Neuronal stem cell (in vitro differentiated cells): ENCODE results near the gene MTHFD1L.

Experiments used
- DNase-seq: peaks from one replicate; pipeline ENCODE4 v3.0.0-alpha.2; 2013; ENCODE audit warnings: low spot score
- H2AFZ ChIP-seq: one replicate; pipeline ENCODE4 v1.6.1; 2013; ENCODE audit warnings: mild to moderate bottlenecking, low read length, inconsistent platforms
- H2AK5ac ChIP-seq: 2 replicates; pipeline ENCODE4 v1.6.1; 2013; ENCODE audit warnings: low read depth, mild to moderate bottlenecking, inconsistent platforms, low read length, moderate library complexity, mixed read lengths
- H2BK120ac ChIP-seq: 2 replicates; pipeline ENCODE4 v1.6.1; 2013; ENCODE audit warnings: low read depth, mild to moderate bottlenecking, inconsistent platforms, low read length, moderate library complexity, mixed read lengths
- H2BK12ac ChIP-seq: one replicate; pipeline ENCODE4 v1.6.1; 2013; ENCODE audit warnings: low read length, inconsistent platforms
- H2BK15ac ChIP-seq: 2 replicates; pipeline ENCODE4 v1.6.1; 2013; ENCODE audit warnings: mild to moderate bottlenecking, low read length, inconsistent platforms, mixed read lengths
- H2BK5ac ChIP-seq: one replicate; pipeline ENCODE4 v1.6.1; 2013; ENCODE audit warnings: inconsistent platforms, mild to moderate bottlenecking, low read length, moderate library complexity
- H3K14ac ChIP-seq: one replicate; pipeline ENCODE4 v1.6.1; 2013; ENCODE audit warnings: low read length, inconsistent platforms
- H3K18ac ChIP-seq: 2 replicates; pipeline ENCODE4 v1.6.1; 2013; ENCODE audit warnings: low read length, inconsistent platforms
- H3K23ac ChIP-seq: 2 replicates; pipeline ENCODE4 v1.6.1; 2013; ENCODE audit warnings: low read depth, mild to moderate bottlenecking, mixed read lengths, low read length, inconsistent platforms; ENCODE audit not compliant: poor library complexity
- H3K27ac ChIP-seq: replicated peaks from 3 replicates; pipeline ENCODE4 v1.5.1; 2013; ENCODE audit warnings: low read length, inconsistent platforms
- H3K27me3 ChIP-seq, 3 experiments: 2 replicates each; pipeline ENCODE4 v1.6.1; 2013; ENCODE audit warnings: low read length in 3 of 3, mild to moderate bottlenecking in 2 of 3, inconsistent platforms in 1 of 3, low read depth in 1 of 3, mixed read lengths in 1 of 3, moderate library complexity in 1 of 3; ENCODE audit not compliant: control insufficient read depth in 3 of 3, insufficient read depth in 3 of 3
- H3K36me3 ChIP-seq, 2 donors: replicated peaks in 1 of 2; 2 replicates each; pipeline ENCODE4 v1.6.1; 2013; ENCODE audit warnings: low read length in 2 of 2; ENCODE audit not compliant: control insufficient read depth in 2 of 2, insufficient read depth in 2 of 2
- H3K4ac ChIP-seq: 2 replicates; pipeline ENCODE4 v1.6.1; 2013; ENCODE audit warnings: inconsistent platforms, mild to moderate bottlenecking, low read length, moderate library complexity
- H3K4me1 ChIP-seq, 2 donors: 1 replicate in 1 of 2; 2 replicates in 1 of 2; pipeline ENCODE4 v1.6.1; 2013; ENCODE audit warnings: low read length in 2 of 2, low read depth in 1 of 2; ENCODE audit not compliant: control insufficient read depth in 2 of 2, insufficient read depth in 1 of 2
- H3K4me2 ChIP-seq: one replicate; pipeline ENCODE4 v1.6.1; 2013; ENCODE audit warnings: mild to moderate bottlenecking, low read length, inconsistent platforms; ENCODE audit not compliant: insufficient read depth, poor library complexity, severe bottlenecking
- H3K4me3 ChIP-seq, 2 donors: 2 replicates each; pipeline ENCODE4 v1.5.1; 2013; ENCODE audit warnings: low read length in 2 of 2, mild to moderate bottlenecking in 2 of 2, inconsistent platforms in 1 of 2, moderate library complexity in 1 of 2
- H3K79me1 ChIP-seq: one replicate; pipeline ENCODE4 v1.6.1; 2013; ENCODE audit warnings: low read depth, mild to moderate bottlenecking, inconsistent platforms, low read length, moderate library complexity
- H3K9ac ChIP-seq: one replicate; pipeline ENCODE4 v1.6.1; 2013; ENCODE audit warnings: mild to moderate bottlenecking, low read depth, low read length, inconsistent platforms; ENCODE audit not compliant: poor library complexity
- H3K9me3 ChIP-seq, 2 donors: replicated peaks in 1 of 2; 2 replicates each; pipeline versions ENCODE3 to v1.6.1; 2013; ENCODE audit warnings: low read length in 2 of 2, mild to moderate bottlenecking in 2 of 2, inconsistent platforms in 1 of 2, low read depth in 1 of 2, mixed read lengths in 1 of 2, moderate library complexity in 1 of 2; ENCODE audit not compliant: control insufficient read depth in 2 of 2, insufficient read depth in 1 of 2
- H4K8ac ChIP-seq: one replicate; pipeline ENCODE4 v1.6.1; 2013; ENCODE audit warnings: low read depth, mild to moderate bottlenecking, inconsistent platforms, low read length, moderate library complexity
- H4K91ac ChIP-seq: one replicate; pipeline ENCODE4 v1.6.1; 2013; ENCODE audit warnings: low read length, low read depth, mild to moderate bottlenecking, inconsistent platforms; ENCODE audit not compliant: poor library complexity
- WGBS, 2 donors: extraction: QIAGEN DNeasy Blood & Tissue Kit; methylation state at CpG; one replicate each; pipeline ENCODE4 v1.1.7; 2013; ENCODE audit warnings: missing lambda C conversion rate in 2 of 2, mixed read lengths in 1 of 2; ENCODE audit not compliant: insufficient read length in 2 of 2, insufficient replicate concordance in 1 of 2; ENCODE audit errors: extremely low coverage in 2 of 2; 5-methylcytosine and 5-hydroxymethylcytosine counted together

MTHFD1L gene

DNA sequence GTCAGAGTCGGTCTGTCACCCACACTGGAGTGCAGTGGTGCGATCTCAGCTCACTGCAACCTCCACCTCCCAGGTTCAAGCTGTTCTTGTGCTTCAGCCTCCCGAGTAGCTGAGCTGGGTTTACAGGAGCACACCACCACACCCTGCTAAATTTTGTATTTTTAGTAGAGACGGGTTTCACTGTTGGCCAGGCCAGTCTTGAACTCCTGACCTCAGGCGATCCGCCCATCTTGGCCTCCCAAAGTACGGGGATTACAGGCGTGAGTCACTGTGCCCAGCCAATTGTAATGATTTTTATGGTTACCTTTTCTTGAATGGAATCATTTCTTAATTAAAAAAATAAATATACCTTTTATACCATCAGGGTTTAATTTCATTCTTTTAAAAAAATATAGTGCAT lies 105.7 kb downstream of the MTHFD1L start:
- Histone ChIP-seq H2BK120ac (no peak overlapping the region), H3K9me3 (no peaks in the 10 kb centered on the region), H2AFZ (no peak overlapping the region), H4K91ac (no peak overlapping the region), H2BK5ac (no peak overlapping the region), H3K4me2 (no peak overlapping the region), H3K4me1 (no peaks in the 10 kb centered on the region), H3K36me3 (peaks cover 12 to 59% of the 10 kb centered on the region in 2 donors), H3K4me3 (no peak overlapping the region), H3K79me1 (no peaks in the 10 kb centered on the region), H2BK12ac (no peak overlapping the region), H3K18ac (no peak overlapping the region), H2AK5ac (no peak overlapping the region), H4K8ac (no peak overlapping the region), H3K9ac (no peak overlapping the region), H3K4ac (no peak overlapping the region), H2BK15ac (no peak overlapping the region), H3K27ac (no peak overlapping the region), H3K14ac (no peak overlapping the region), H3K27me3 (no peaks in the 10 kb centered on the region), H3K23ac (no peak overlapping the region)
- no peak for DNase-seq
- no CpG with 5 or more reads among the region's 8 CpGs for WGBS, 2 donors

DNA sequence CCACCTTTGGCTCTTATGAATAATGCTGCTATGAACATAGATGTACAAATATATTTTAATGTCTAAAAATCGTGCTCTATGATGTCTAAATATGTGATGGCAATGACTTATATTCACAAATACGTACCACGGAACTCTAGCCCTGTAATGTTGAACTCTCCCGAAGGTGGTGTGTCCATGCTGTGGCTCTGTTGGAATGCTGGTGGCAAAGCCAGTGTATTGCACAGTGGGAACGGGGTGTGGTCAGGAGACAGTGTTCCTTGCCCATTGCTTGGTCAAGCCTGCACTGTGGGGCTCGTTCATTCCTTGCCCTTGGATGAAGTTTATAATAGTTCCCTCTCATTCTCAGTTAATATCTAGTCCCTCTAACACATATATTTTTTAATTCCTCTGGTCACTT lies 109.6 kb downstream of the MTHFD1L start:
- WGBS, 2 donors, result no CpG with 5 or more reads among the region's 6 CpGs
- Histone ChIP-seq H3K4me3 (no peak overlapping the region), H2BK12ac (no peak overlapping the region), H3K27me3 (no peaks in the 10 kb centered on the region), H4K91ac (no peak overlapping the region), H3K18ac (no peak overlapping the region), H2BK15ac (no peak overlapping the region), H3K79me1 (no peaks in the 10 kb centered on the region), H2BK120ac (no peak overlapping the region), H2AFZ (no peak overlapping the region), H3K23ac (no peak overlapping the region), H3K9ac (no peak overlapping the region), H2BK5ac (no peak overlapping the region), H3K4me2 (no peak overlapping the region), H3K9me3 (no peaks in the 10 kb centered on the region), H3K36me3 (peaks cover 6 to 66% of the 10 kb centered on the region in 2 donors), H2AK5ac (no peak overlapping the region), H4K8ac (no peak overlapping the region), H3K4ac (no peak overlapping the region), H3K27ac (no peak overlapping the region), H3K14ac (no peak overlapping the region), H3K4me1 (no peaks in the 10 kb centered on the region)
- no peak for DNase-seq

DNA sequence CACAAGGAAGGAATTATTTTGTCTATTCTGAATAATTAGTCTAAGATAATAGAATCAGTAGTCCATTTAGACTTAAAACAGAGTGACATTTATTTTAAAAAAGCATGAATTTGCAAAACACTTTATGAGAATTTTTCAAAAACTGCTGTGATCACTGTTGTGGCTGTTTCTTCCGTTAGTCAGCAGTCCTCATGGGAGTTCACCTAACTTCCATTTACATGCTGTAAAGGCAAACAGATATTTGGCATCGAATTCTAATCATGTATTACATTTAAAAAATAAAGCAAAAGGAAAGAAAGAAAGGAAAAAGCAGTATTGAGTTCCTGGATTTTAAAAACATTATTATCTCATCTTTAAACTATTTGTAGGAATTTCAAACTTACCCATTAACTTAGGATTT lies 111.8 kb downstream of the MTHFD1L start:
- Histone ChIP-seq H3K9me3 (no peaks in the 10 kb centered on the region), H3K18ac (no peak overlapping the region), H2BK15ac (no peak overlapping the region), H3K4me2 (no peak overlapping the region), H3K27ac (no peak overlapping the region), H3K9ac (no peak overlapping the region), H2AFZ (no peak overlapping the region), H3K14ac (no peak overlapping the region), H2BK12ac (no peak overlapping the region), H3K4me1 (no peaks in the 10 kb centered on the region), H2AK5ac (no peak overlapping the region), H3K23ac (no peak overlapping the region), H4K8ac (no peak overlapping the region), H3K27me3 (no peaks in the 10 kb centered on the region), H3K36me3 (peaks cover 5 to 63% of the 10 kb centered on the region in 2 donors), H3K4ac (no peak overlapping the region), H3K4me3 (no peak overlapping the region), H4K91ac (no peak overlapping the region), H2BK120ac (no peak overlapping the region), H3K79me1 (no peaks in the 10 kb centered on the region), H2BK5ac (no peak overlapping the region)
- WGBS, 2 donors, result no CpG with 5 or more reads among the region's 2 CpGs
- no peak for DNase-seq

DNA sequence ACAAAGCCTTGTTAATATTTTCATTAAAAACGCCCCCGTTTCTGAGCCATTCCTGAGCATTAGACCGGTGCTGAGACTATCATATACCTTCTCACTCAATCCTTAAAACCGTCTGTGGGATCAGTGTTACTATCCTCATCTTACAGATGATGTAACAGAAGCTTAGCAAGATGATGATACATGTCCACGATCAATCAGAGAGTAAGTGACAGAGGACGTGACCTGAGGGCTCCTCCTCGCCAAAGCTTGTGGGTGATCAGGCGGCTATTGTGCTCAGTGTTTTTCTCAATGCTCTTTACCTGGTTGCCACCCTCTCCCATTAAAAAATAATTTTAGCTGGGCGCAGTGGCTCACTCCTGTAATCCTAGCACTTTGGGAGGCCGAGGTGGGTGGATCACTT lies 113.1 kb downstream of the MTHFD1L start:
- H3K36me3 ChIP-seq, result peaks cover 3 to 59% of the 10 kb centered on the region in 2 donors
- no CpG with 5 or more reads among the region's 10 CpGs for WGBS, 2 donors
- no peak overlapping the region for H3K4me2 ChIP-seq
- H3K4me1 ChIP-seq, result peaks cover 0 to 2% of the 10 kb centered on the region in 2 donors
- no peak overlapping the region for H2BK12ac ChIP-seq
- no peak overlapping the region for H3K4me3 ChIP-seq
- no peak overlapping the region for H2AFZ ChIP-seq
- no peak overlapping the region for H3K14ac ChIP-seq
- no peaks in the 10 kb centered on the region for H3K27me3 ChIP-seq
- no peak overlapping the region for H4K8ac ChIP-seq
- H2BK120ac ChIP-seq, result no peak overlapping the region
- H3K4ac ChIP-seq, result no peak overlapping the region
- H3K18ac ChIP-seq, result no peak overlapping the region
- no peak overlapping the region for H3K27ac ChIP-seq
- H2AK5ac ChIP-seq, result no peak overlapping the region
- no peaks in the 10 kb centered on the region for H3K9me3 ChIP-seq
- no peaks in the 10 kb centered on the region for H3K79me1 ChIP-seq
- H4K91ac ChIP-seq, result no peak overlapping the region
- no peak overlapping the region for H3K23ac ChIP-seq
- no peak overlapping the region for H2BK5ac ChIP-seq
- no peak overlapping the region for H3K9ac ChIP-seq
- no peak overlapping the region for H2BK15ac ChIP-seq
- no peak for DNase-seq
